HepG2 (cell line): ENCODE results near the gene AGRN. TPM values are rescaled to one million over a fixed set of nuclear protein-coding genes. Genes with fewer than 3 reads are reported as not detected.

Source experiments
- ATAC-seq: fragments of 200-7000 bp; cut with Tn5 transposase; 3 replicates; pipeline ENCODE4 v1.9.1; 2020; ENCODE audit warnings: mild to moderate bottlenecking, moderate library complexity
- BruUV-seq: library from RNA; stranded (reverse); fragments of 400-500 nt; replicated peaks from 2 replicates; lab custom pipeline; 2021; lab: Mats Ljungman, UMichigan
- CTCF ChIA-PET: fragments of 300-600 bp; formaldehyde crosslinking; extraction: SDS; loops from one replicate; lab custom pipeline; 2021; ENCODE audit warnings: low total read pairs, inconsistent platforms, low intra/inter-chr PET ratio; lab: Yijun Ruan, JAX
- POLR2A ChIA-PET: fragments of 350-600 bp; sonication (Branson Sonifier 250); formaldehyde crosslinking; loops from one replicate; lab custom pipeline; 2020; ENCODE audit warnings: antibody characterized with exemption, inconsistent platforms; lab: Yijun Ruan, JAX
- DNase-seq: peaks from one replicate; pipeline ENCODE4 v3.0.0-alpha.2; 2015; ENCODE audit warnings: low spot score
- FAIRE-seq: peaks from 3 replicates; lab custom pipeline; 2011; peaks lifted over from hg19 to GRCh38; lab: Jason Lieb, UNC
- H2AFZ ChIP-seq: one replicate; pipeline ENCODE4 v1.6.1; 2011; ENCODE audit warnings: low read length, inconsistent platforms
- H3K27ac ChIP-seq: fragments of 300-600 bp; 3 replicates; pipeline ENCODE4 v1.8.0; 2011; ENCODE audit warnings: mixed run types, mild to moderate bottlenecking, mixed read lengths, low read length, inconsistent platforms; ENCODE audit not compliant: insufficient read depth; ENCODE audit errors: extremely low read length
- H3K27me3 ChIP-seq, 2 experiments: fragments of 200-600 bp in 1 of 2; 2 replicates in 1 of 2; 3 replicates in 1 of 2; pipeline versions ENCODE4 v1.6.0 to v1.8.0; 2011; ENCODE audit warnings: low read length in 2 of 2, mild to moderate bottlenecking in 2 of 2, moderate library complexity in 2 of 2, inconsistent platforms in 1 of 2; ENCODE audit not compliant: insufficient read depth in 2 of 2, control insufficient read depth in 1 of 2
- H3K36me3 ChIP-seq, 2 experiments: fragments of 200-600 bp in 1 of 2; replicated peaks in 1 of 2; 2 replicates in 1 of 2; 3 replicates in 1 of 2; pipeline versions ENCODE4 v1.5.1 to v1.8.0; 2011; ENCODE audit warnings: low read length in 2 of 2, inconsistent platforms in 1 of 2; ENCODE audit not compliant: insufficient read depth in 2 of 2, control insufficient read depth in 1 of 2
- H3K4me1 ChIP-seq: 2 replicates; pipeline ENCODE4 v1.5.1; 2012; ENCODE audit warnings: low read length, inconsistent platforms; ENCODE audit not compliant: insufficient read depth
- H3K4me2 ChIP-seq: 2 replicates; pipeline ENCODE4 v1.6.0; 2011; ENCODE audit warnings: low read depth, low read length, inconsistent platforms
- H3K4me3 ChIP-seq, 3 experiments: fragments of 200-600 bp in 1 of 3; sonication (generic), shearing (Covaris generic) in 1 of 3; replicated peaks in 1 of 3; 2 replicates each; pipeline ENCODE4 v1.5.1; 2011 to 2016; ENCODE audit warnings: low read length in 3 of 3, inconsistent platforms in 2 of 3, low read depth in 2 of 3, mild to moderate bottlenecking in 2 of 3, control low read depth in 1 of 3, mixed read lengths in 1 of 3; ENCODE audit not compliant: insufficient read depth in 1 of 3
- H3K79me2 ChIP-seq: one replicate; pipeline ENCODE4 v1.6.1; 2011; ENCODE audit warnings: low read length, inconsistent platforms; ENCODE audit not compliant: insufficient read depth
- H3K9ac ChIP-seq: 2 replicates; pipeline ENCODE4 v1.6.0; 2011; ENCODE audit warnings: mild to moderate bottlenecking, low read depth, low read length, inconsistent platforms; ENCODE audit not compliant: insufficient read depth
- H3K9me3 ChIP-seq: 2 replicates; pipeline ENCODE4 v1.5.1; 2012; ENCODE audit warnings: mild to moderate bottlenecking, low read length
- H4K20me1 ChIP-seq: 2 replicates; pipeline ENCODE4 v1.6.0; 2011; ENCODE audit warnings: inconsistent platforms, mild to moderate bottlenecking, low read length, moderate library complexity; ENCODE audit not compliant: insufficient read depth
- ARNTL ChIP-seq: sonication (generic); formaldehyde crosslinking; IDR thresholded peaks from 2 replicates; pipeline ENCODE4 v1.4.0; 2020; ENCODE audit warnings: mild to moderate bottlenecking, missing genetic modification reagents
- BHLHE40 ChIP-seq: IDR thresholded peaks from 2 replicates; pipeline ENCODE4 v1.6.1; 2011; ENCODE audit warnings: low read length, improper control_type of control experiment
- CREBL2 ChIP-seq: sonication (generic); formaldehyde crosslinking; IDR thresholded peaks from 2 replicates; pipeline ENCODE4 v1.8.1; 2023; ENCODE audit warnings: missing genetic modification reagents, mild to moderate bottlenecking, borderline replicate concordance
- HDAC1 ChIP-seq: sonication (generic); formaldehyde crosslinking; IDR thresholded peaks from 2 replicates; pipeline ENCODE4 v1.5.1; 2020; ENCODE audit warnings: mild to moderate bottlenecking, missing genetic modification reagents
- IKZF5 ChIP-seq: IDR thresholded peaks from 2 replicates; pipeline ENCODE4 v1.6.1; 2018; ENCODE audit warnings: missing genetic modification reagents, mild to moderate bottlenecking, missing compliant biosample characterization
- KDM2A ChIP-seq: sonication (generic); formaldehyde crosslinking; IDR thresholded peaks from 2 replicates; pipeline ENCODE4 v1.4.0; 2020; ENCODE audit warnings: low read depth, missing genetic modification reagents, borderline replicate concordance
- KMT2B ChIP-seq: IDR thresholded peaks from 2 replicates; pipeline ENCODE4 v1.6.1; 2016; ENCODE audit warnings: missing genetic modification reagents, missing compliant biosample characterization
- NFE2L2 ChIP-seq: fragments of 150-350 bp; IDR thresholded peaks from 2 replicates; pipeline ENCODE4 v1.6.1; 2014; ENCODE audit warnings: low read length
- ZNF230 ChIP-seq: sonication (generic); formaldehyde crosslinking; IDR thresholded peaks from 2 replicates; pipeline ENCODE4 v1.4.0; 2020; ENCODE audit warnings: mild to moderate bottlenecking, missing genetic modification reagents
- ZNF512B ChIP-seq: sonication (generic); formaldehyde crosslinking; IDR thresholded peaks from 2 replicates; pipeline ENCODE4 v1.5.1; 2020; ENCODE audit warnings: missing genetic modification reagents, mild to moderate bottlenecking, borderline replicate concordance
- ZNF609 ChIP-seq: sonication (generic); formaldehyde crosslinking; IDR thresholded peaks from 2 replicates; pipeline ENCODE4 v1.4.0; 2020; ENCODE audit warnings: mild to moderate bottlenecking, missing genetic modification reagents, borderline replicate concordance
- ZNF619 ChIP-seq: sonication (generic); formaldehyde crosslinking; IDR thresholded peaks from 2 replicates; pipeline ENCODE4 v1.4.0; 2020; ENCODE audit warnings: mild to moderate bottlenecking, missing genetic modification reagents
- WGBS: methylation state at CpG from one replicate; pipeline ENCODE4 v1.1.6; 2017; ENCODE audit warnings: low lambda C conversion rate; 5-methylcytosine and 5-hydroxymethylcytosine counted together
- in situ Hi-C: cut with HindIII; loops from 2 replicates; pipeline ENCODE4 v1.10.0; 2017; ENCODE audit warnings: low pct_unique_long_range_greater_than_20kb; ENCODE audit not compliant: extremely low pct_ligation_motif_present
- intact Hi-C: fragments of 100-400 bp; cut with micrococcal nuclease; formaldehyde crosslinking; loops from one replicate; pipeline ENCODE4 v1.10.0; 2022; ENCODE audit not compliant: unreplicated experiment
- polyA plus RNA-seq, 8 experiments: library from polyadenylated mRNA; depleted of rRNA in 3 of 8; stranded (reverse) in 7 of 8; unstranded in 1 of 8; fragments of >200 nt; fragmentation: Illumina TruSeq in 4 of 8; extraction: Trizol in 4 of 8; gene quantifications; 2 replicates each; pipeline versions ENCODE4 v1.2.1 to v1.2.3, GENCODE V29; 2011 to 2016; ENCODE audit warnings: low read depth in 4 of 8, missing spikeins in 1 of 8, mixed read lengths in 1 of 8; ENCODE audit not compliant: insufficient read depth in 1 of 8
- total RNA-seq, 5 experiments: library from RNA; depleted of rRNA; stranded (reverse); fragments of >200 nt; fragmentation: Illumina TruSeq; extraction: Trizol; gene quantifications; 2 replicates each; pipeline ENCODE4 v1.2.3, GENCODE V29; 2016; ENCODE audit warnings: low read depth in 1 of 5

Gene AGRN
- total and polyA plus RNA-seq, 2 of the 13 experiments (the other 11 are each of a cell fraction or from before 2014, with no cell fraction given) = 29.8 to 65.2 TPM

GRCh38 chr1:1079408-1080121, 59.6 kb downstream of the AGRN start:
- CTCF ChIA-PET = no interaction called here
- TF ChIP-seq BHLHE40 (peak; percentile 89), ZNF230 (CRISPR knock-in tag) (0 out of 2 replicates have a peak, but pooled peaks have one; percentile 22), CREBL2 (CRISPR knock-in tag) (peak; percentile 84; the same call in 1 of the 2 replicates), KDM2A (CRISPR knock-in tag) (peak; percentile 58), ZNF512B (CRISPR knock-in tag) (peak; percentile 20; the same call in 1 of the 2 replicates), HDAC1 (peak; percentile 27), ARNTL (CRISPR knock-in tag) (peak; percentile 56; the same call in 1 of the 2 replicates), IKZF5 (0 out of 2 replicates have a peak, but pooled peaks have one; percentile 50), ZNF619 (CRISPR knock-in tag) (0 out of 2 replicates have a peak, but pooled peaks have one; percentile 20), ZNF609 (CRISPR knock-in tag) (peak; percentile 47), KMT2B (0 out of 2 replicates have a peak, but pooled peaks have one; percentile 26), NFE2L2 (no peak)

More at GRCh38 chr1:1079408-1080121, 59.6 kb downstream of the AGRN start:
- H3K4me3 ChIP-seq = peak overlapping the region; percentile 28 to 64 (median 37); a peak in 5 of 6 replicates
- WGBS = 0% methylated on average over 7 of the region's 38 CpGs
- in situ Hi-C loops = no loop called here
- H3K27me3 ChIP-seq = peaks cover 7 to 12% of the 10 kb centered on the region in 2 experiments; a peak in 4 of 5 replicates
- no peaks in the 10 kb centered on the region for H3K79me2 ChIP-seq
- DNase-seq (peak; percentile 79), FAIRE-seq (no peak), ATAC-seq (peak; percentile 82)
- H3K4me2 ChIP-seq = peak overlapping the region; percentile 86
- POLR2A ChIA-PET = interaction anchor here (1.0 to 1.8 kb wide), 6 partner anchors 9 to 45 kb away, joined by 3 to 11 read pairs (median 5); no protein-coding TSS in a partner anchor
- H3K36me3 ChIP-seq = no peaks in the 10 kb centered on the region
- no peaks in the 10 kb centered on the region for H3K9me3 ChIP-seq
- H3K9ac ChIP-seq = peak overlapping the region; percentile 54
- H4K20me1 ChIP-seq = no peaks in the 10 kb centered on the region
- BruUV-seq = no TSS peak
- no peak overlapping the region for H2AFZ ChIP-seq
- peak overlapping the region; percentile 8 for H3K27ac ChIP-seq
- intact Hi-C loops = no loop called here
- H3K4me1 ChIP-seq = peaks cover 14% of the 10 kb centered on the region
